ENCODE results near the gene KLC1.
"Not testable (repeated sequence)": the region's sequence is repeated elsewhere in the genome, so short reads cannot be mapped to it uniquely, and the experiment has no call there.

Gene KLC1

DNA sequence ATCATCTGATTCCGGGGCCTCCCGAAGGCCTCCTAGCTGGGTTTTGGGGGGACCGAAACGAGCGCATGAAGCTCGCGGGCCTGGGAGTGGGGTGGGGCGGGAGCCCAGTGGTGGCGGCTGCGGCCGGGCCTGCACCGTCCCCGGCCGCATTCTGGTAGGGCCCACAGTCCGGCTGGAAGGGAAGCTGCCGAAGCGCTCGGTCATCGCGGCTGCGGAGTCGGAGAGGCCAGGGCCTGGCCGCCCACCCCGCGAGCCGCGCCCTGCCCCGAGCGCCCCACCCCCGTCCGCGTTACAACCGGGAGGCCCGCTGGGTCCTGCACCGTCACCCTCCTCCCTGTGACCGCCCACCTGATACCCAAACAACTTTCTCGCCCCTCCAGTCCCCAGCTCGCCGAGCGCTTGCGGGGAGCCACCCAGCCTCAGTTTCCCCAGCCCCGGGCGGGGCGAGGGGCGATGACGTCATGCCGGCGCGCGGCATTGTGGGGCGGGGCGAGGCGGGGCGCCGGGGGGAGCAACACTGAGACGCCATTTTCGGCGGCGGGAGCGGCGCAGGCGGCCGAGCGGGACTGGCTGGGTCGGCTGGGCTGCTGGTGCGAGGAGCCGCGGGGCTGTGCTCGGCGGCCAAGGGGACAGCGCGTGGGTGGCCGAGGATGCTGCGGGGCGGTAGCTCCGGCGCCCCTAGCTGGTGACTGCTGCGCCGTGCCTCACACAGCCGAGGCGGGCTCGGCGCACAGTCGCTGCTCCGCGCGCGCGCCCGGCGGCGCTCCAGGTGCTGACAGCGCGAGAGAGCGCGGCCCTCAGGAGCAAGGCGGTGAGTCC lies at the start of gene KLC1:
Gene KLC1 (plus strand): TSS at position 528 of the 819 bp plus-strand sequence. CDS start 25,354 bp downstream, outside the sequence.
- DNase-seq (ENCODE audit: low spot score) = peak; percentile 69

DNA sequence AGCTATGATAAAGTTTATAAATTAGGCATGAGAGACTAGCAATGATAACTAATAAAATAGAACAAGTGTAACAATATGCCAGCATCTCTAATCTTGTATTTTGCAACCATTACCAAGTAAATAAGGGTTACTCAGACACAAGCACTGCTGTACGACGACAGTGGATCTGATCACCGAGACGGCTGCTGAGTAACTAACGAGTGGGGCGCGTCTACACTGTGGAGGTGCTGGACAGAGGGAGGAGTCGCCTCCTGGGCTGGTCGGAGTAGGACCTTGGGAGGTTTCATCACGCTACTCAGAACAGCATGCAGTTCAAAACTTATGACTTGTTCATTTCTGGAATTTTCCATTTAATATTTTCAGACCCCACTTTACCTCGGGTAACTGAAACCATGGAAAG lies 47.8 kb upstream of the KLC1 start:
- no peak for DNase-seq (ENCODE audit: low spot score)

DNA sequence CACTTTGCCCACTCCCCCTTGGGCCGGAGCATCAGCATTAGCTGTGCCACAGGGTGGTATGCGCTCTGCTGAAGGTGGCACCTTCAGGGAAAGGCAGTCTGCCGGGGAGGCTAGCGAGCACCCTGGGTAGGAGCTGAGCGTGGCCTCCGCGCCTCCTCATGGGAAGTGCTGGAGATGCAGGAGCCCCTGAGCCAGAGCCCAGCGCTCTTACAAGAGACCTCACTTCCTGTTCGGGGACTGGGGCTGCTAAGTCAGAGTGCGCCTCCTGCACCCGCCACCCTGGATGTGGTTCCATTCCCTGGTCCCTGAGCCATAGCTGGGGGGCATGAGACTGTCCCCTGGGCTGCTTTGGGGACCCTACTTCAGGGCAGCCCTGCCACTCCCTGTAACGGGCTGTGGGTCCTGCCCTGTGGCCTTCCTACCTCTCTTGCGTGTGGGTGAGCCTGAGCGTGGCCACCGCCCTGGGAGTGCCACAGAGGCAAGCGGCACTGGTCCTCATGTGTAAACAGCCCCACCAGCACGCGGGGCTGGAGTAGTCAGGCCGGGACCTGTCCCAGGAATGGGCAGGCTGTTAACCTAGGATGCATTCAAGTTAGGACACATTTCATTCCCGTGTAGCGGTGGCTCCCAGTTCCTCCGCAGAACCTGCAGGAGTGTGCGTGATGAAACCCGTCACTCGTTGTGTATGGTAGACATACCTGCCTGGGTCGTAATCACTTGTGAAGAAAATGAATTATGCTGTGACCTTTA lies 46.9 kb upstream of the KLC1 start:
- no peak for DNase-seq (ENCODE audit: low spot score)

DNA sequence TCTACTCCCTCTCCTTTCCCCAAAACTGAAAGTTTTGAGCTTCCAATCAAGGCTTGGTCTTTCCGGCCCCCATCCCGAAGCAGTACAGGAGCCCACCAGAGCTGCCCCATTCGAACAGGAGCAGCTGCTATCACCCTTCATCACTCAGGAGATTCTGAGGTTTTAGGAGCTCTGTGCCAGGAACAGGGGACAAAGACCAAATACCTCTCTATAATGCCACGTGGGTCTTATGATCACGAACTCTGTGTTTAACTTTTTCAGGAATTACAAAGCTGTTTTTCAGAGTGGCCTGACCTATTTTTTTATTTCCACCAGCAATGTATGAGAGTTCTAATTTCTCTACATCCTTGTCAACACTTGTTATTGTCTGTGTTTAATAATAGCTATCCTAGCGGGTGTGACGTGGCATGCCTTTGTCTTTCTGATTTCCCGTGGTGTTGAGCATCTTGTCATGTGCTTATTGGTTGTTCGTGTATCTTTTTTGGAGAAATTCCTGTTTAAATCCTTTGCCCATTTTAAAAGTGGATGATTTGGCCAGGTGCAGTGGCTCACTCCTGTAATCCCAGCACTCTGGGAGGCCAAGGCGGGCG lies 44.6 kb upstream of the KLC1 start:
- no peak for DNase-seq (ENCODE audit: low spot score)

DNA sequence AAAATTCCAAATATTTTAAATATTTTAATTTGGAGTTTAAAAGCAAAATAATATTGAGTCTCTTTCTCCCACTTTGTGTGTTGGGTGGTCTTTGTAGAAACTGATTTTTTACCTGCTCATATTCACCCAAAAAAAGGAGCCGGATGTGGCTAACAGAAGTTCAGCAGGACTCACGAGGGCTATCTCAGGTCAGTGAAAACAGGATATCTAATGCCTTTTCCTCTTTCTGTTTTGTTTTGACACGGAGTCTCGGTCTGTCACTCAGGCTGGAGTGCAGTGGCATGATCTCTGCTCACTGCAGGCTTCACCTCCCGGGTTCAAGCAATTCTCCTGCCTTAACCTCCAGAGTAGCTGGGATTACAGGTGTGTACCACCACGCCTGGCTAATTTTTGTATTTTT lies 35.4 kb upstream of the KLC1 start:
- DNase-seq (ENCODE audit: low spot score) = no peak

DNA sequence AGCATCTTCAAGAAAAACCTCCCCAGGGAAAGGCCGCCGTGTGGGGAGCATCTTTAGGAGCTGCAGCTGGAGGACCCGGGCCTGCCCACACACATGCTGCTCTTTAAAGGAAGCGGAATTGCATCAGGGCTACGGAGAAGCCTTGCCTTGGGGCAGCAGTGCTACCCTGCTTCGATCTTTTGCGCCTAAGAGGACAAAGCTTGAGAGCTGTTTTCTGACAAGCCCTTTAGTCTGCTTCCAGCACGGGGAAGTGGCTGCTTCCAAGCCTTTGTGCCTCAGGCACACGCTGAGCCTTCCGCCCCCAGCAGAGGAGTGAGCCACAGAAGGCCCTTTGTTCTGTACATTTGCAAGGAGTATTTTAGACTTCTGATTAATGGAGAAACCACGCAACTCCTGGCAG lies 34.7 kb upstream of the KLC1 start:
- no peak for DNase-seq (ENCODE audit: low spot score)

DNA sequence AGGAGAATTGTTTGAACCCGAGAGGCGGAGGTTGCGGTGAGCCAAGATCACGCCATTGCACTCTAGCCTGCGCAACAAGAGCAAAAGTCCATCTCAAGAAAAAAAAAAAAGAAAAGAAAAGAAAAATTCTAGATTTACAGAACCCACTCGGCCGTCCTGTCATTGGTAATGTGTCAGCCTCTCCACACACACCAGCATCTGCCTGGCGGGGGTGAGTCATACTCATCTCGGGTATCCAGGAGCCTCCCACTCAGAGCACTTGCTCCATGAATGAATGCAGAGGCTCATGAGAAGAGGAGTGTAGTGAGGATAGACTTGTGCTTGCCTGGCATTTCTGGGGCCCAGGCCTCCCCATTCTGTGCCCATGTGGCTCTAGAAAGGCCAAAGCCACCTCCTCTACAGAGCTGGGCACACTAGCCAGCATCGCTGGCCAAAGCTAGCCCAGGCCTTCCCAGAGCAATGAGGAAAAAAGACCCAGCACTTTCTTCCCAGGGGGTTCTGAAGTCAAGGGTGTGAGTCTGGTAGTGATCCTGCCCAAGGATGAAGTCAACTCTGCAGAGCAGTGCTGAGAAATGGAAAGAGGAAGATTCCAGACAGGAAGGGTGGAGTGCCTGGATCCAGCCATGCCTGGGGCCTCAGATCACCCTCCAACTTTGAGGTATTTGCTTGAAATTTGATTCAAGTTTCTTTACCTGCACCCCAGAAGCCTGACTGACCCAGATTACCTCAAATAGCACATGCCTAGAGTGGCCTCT lies 31.2 kb upstream of the KLC1 start:
- DNase-seq (ENCODE audit: low spot score) = no peak

DNA sequence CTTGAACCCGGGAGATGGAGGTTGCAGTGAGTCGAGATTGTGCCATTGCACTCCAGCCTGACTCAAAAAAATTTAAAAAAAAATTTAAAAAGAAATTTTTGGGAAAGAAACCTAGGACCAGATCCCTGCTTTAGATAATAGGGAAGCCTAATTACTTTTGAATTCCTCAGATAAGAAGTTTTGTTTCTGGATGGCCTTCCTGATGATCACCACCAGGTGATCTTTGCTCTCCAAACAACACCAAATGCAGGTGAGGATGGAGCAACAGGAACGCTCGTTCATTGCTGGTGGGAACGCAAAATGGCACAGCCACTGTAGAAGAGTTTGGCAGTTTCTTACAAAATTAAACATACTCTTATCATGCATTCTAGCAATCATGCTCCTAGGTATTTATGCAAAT lies 28.5 kb upstream of the KLC1 start:
- DNase-seq (ENCODE audit: low spot score) = no peak

DNA sequence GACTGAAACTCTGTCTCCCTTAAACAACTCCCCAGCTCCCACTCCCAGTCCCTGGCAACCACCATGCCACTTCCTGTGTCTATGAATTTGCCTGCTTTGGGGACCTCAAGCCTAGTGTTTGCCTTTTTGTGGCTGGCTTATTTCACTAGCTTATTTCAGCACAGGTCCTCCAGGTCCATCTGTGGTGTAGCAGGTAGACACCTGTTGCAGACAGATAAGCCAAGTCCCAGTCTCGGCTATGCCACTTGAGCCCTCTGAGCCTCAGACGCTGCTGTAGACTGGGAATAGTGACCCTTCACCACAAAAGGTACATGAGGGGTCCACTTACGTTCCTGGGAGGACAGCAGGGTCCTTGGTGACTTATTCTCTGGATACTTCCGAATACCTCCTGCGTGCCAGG lies 24.4 kb upstream of the KLC1 start:
- no peak for DNase-seq (ENCODE audit: low spot score)

DNA sequence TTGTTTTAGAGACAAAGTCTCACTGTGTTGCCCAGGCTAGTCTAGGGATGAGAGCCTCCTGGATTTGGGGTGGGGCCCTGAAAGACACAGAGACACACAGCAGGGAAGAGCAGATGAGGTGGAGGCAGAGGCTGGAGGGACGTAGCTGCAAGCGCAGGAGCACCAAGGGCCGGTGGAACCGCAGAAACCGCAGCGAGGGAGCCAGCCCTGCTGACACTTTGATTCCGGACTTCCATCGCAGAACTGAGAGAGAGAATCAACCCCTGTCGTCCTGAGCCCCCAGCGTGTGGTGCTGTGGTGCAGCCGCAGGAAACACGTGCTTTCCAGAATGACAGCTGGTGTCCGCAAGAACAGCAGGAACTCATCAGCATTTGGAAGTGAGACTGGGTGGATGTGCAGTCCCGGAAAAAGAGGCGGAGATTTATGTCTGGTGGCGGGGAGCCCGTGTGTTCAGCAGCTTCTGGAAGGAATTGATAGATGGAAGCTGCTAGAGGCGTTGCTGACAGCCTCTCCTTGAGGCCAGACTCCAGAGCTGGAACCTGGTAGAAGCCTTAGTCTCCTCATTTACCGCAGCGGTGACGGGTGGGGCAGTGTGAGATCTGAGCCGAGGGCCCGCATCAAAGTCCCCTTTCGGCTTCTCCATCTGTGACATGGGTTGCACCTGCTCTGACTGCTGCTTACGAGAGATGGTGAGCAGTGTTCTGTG lies 21.9 kb upstream of the KLC1 start:
- DNase-seq (ENCODE audit: low spot score) = peak; percentile 49

DNA sequence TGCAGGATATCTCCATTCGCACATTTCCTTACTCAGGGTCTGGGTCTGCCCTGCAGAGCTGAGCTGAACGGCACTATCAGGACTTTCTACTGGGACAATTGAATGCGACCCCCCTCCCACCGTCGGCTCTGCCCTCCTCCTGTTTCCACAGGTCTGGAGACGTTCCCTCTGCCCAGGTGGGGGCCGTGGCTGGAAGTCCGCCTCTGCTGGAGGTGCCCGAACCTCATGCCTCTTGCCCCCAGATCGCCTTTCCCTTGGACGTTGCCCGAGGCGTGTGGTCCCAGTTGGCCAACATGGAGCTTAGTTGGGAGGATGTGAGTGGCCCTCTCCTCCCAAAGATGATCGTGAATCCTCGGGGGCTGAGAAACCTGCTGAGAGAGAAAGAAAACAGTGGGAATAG lies 21.2 kb upstream of the KLC1 start:
- DNase-seq (ENCODE audit: low spot score) = no peak

DNA sequence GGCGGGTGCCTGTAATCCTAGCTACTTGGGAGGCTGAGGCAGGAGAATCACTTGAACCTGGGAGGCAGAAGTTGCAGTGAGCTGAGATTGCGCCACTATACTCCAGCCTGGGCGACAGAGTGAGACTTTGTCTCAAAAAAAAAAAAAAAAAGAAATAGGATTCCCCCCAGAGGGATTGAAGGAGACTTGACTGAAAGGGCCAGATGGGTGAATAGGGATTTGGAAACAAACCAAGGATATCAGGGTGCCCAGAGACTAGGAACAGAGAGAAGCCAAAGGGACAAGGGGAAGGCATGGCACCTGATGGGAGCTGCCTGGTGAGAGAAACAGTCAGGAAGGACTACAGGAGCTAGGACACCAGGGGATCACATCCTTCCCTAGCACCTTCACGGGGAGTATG lies 19.9 kb upstream of the KLC1 start:
- not testable (repeated sequence) for DNase-seq (ENCODE audit: low spot score)

DNA sequence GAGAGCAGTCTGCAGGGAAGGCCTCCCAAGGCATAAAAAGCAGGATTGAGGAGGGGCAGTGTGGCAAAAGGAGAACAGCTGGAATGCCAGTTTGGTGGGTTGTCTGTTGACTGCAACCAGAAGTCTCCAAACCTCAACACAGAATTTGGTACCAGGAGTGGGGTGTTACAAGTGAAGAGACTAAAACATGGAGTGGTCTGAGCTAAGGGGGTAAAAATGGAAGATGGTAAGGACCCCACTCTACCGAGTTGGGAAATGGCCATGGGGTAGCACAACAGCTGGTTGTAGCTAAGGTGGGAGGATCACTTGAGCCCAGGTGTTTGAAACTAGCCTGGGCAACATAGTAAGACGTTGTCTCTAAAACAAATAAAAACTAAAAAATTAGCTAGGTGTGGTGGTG lies 17.8 kb upstream of the KLC1 start:
- DNase-seq (ENCODE audit: low spot score) = no peak

DNA sequence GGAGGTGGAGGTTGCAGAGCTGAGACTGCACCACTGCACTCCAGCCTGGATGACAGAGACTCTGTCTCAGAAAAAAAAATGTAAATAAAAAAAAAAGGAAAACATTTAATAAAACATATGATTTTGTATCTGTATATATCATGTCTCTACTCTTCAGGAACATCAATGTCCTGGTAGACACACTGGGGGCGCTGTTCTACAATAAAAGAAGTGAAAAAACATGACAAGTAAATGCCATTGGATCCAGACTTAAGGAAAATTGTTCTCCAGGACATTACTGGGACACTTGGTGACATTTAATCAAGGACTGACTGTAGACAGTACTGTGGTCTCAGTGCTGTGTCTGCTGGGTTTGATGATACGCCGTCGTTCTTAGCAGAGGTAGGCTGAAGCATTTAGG lies 15.5 kb upstream of the KLC1 start:
- DNase-seq (ENCODE audit: low spot score) = no peak

DNA sequence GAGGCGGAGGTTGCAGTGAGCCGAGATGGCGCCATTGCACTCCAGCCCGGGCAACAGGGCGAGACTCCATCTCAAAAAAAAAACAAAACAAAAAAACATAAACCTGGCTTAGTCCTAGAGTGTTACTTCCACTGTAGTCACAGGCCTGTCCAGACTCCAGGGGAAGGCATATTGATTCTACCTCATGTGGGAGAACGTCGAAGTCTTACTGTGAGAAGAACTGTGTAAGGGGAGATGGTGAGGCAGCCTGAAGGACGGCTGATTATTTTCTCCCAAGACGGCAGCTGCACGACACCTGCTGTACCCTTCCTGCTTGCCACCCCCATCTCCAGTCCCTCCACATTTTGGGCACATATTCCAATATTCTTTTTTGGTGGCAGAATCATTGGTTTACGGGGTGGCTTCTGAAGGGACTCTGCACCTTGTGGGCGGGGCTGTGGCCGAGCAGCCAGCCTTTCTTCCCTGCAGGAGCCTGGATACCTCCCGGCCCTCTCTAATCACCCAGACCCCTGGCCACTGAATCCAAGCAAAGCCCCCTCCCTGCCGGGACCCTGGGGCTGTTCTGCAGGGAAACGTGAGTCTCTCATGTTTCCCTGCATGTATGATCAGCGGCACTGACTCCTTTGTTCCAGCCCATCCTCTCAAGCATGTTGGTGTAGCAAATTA lies 12.2 kb upstream of the KLC1 start:
- DNase-seq (ENCODE audit: low spot score) = no peak

DNA sequence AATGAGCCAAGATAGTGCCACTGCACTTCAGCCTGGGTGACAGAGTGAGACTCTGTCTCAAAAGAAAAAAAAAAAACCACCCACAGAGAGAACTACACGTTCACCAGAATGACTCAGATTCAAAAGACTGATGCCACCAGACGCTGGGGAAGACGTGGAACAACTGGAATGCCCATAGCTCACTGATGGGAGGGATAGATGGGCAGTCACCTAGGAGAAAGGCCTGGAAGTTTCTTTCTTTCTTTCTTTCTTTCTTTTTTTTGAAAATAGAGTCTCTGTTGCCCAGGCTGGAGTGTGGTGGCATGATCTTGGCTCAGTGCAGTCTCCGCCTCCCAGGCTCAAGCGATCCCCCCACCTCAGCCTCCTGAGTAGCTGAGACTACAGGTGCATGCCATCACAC lies 10.0 kb upstream of the KLC1 start:
- no peak for DNase-seq (ENCODE audit: low spot score)

DNA sequence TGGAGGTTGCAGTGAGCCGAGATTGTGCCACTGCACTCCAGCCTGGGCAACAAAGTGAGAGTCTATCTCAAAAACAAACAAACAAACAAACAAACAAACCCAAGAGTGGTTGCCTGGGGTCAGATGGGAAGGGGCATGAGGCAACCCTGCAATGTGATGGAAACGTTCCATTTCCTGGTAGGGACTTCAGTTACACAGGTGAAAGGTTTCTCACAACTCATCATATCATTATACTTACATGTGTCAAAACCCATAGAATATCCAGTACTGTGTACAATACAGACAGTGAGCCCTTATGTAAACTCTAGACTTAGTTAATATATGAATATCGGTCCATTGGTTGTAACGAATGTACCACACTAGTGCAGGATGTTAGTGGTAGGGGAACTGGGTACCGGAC lies 7.2 kb upstream of the KLC1 start:
- no peak for DNase-seq (ENCODE audit: low spot score)

DNA sequence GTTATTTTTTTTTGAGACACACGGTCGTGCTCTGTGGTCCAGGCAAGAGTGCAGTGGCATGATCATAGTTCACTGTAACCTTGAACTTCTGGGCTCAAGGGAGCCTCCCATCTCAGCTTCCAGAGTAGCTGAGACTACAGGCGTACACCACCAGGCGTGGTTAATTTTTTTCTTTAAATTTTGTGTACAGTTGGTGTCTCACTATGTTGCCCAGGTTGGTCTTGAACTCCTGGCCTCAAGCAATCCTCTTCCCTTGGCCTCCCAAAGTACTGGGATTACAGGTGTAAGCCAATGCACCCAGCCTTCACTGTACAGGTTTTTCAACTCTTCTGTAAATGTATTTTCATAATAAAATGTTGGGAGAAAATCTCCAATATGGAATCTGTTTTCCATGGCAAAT lies 5.7 kb upstream of the KLC1 start:
- no peak for DNase-seq (ENCODE audit: low spot score)

DNA sequence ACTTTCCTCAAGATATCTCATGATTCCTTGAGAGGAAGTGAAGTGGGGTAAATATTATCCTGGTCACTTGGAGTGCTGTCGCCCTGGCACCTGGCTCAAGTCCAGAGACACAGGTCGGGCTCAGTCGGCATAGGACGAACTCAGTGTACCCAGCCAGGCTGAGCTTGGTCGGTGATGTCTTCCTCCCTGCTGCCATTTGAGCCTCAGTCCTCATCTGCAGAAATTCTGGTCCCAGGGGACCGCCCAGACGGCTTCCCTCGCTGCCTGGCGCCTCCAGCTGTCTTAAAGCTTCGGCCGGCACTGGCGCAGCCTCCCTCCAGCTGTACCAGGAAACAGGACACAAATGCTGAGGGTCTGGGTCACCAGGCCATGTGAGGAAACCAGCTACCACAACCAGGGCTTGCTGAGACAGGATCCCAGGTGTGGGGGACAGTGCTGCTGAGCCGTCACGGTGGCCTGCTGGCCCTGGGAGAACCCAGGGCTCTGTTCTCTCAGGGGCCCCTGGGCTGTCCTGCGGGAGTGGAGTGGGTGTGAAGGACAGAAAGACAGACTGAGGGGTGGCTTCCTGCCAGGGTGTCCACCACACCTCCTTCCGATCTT lies 5.0 kb upstream of the KLC1 start:
- DNase-seq (ENCODE audit: low spot score) = no peak

DNA sequence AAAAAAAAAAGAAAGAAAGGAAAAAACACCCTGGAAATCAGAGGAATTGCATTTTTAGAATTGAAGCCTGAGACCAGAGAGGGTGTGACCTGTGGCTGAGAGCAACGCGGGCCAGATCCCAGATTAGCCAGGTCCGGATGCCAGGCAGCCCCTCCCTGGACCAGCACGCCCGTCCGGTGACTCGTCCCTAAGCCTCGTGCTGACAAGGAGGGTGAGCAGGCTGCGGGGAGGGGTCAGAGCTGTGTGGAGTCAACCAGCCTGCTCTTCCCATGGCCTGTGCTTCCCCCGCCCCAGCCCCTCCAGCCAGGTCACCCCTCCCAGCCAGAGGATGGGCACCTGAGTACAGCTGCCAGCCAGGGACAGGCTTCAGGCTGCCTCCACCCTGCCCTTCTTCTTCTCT lies 4.2 kb upstream of the KLC1 start:
- no peak for DNase-seq (ENCODE audit: low spot score)
